Liver (tissue), 3 donors: Measurements from ENCODE around the gene TTC22.

Source experiments
- EGR1 ChIP-seq, 2 donors: IDR thresholded peaks; 2 replicates each; pipeline ENCODE4 v1.6.1; 2016 to 2018; ENCODE audit warnings: antibody characterized with exemption in 2 of 2, low read depth in 2 of 2
- FOXA1 ChIP-seq: IDR thresholded peaks from 2 replicates; pipeline ENCODE4 v1.6.1; 2016; ENCODE audit warnings: antibody characterized with exemption
- GABPA ChIP-seq, 2 donors: IDR thresholded peaks in 1 of 2; conservative IDR thresholded peaks in 1 of 2; 2 replicates each; pipeline ENCODE4 v1.6.1; 2016; ENCODE audit warnings: antibody characterized with exemption in 2 of 2, mild to moderate bottlenecking in 1 of 2, moderate library complexity in 1 of 2
- HNF4G ChIP-seq: IDR thresholded peaks from 2 replicates; pipeline ENCODE4 v1.6.1; 2016; ENCODE audit warnings: antibody characterized with exemption
- RAD21 ChIP-seq, 2 donors: IDR thresholded peaks; 2 replicates each; pipeline ENCODE4 v1.6.1; 2016; ENCODE audit warnings: antibody characterized with exemption in 2 of 2, mild to moderate bottlenecking in 2 of 2
- REST ChIP-seq: IDR thresholded peaks from 2 replicates; pipeline ENCODE4 v1.6.1; 2016; ENCODE audit warnings: antibody characterized with exemption, mild to moderate bottlenecking
- RXRA ChIP-seq, 2 donors: IDR thresholded peaks; 2 replicates each; pipeline ENCODE4 v1.6.1; 2017 to 2018; ENCODE audit warnings: antibody characterized with exemption in 2 of 2, mild to moderate bottlenecking in 1 of 2
- SP1 ChIP-seq: IDR thresholded peaks from 2 replicates; pipeline ENCODE4 v1.6.1; 2018; ENCODE audit warnings: antibody characterized with exemption, mild to moderate bottlenecking
- TAF1 ChIP-seq: conservative IDR thresholded peaks from 2 replicates; pipeline ENCODE4 v1.6.1; 2016; ENCODE audit warnings: antibody characterized with exemption, mild to moderate bottlenecking
- YY1 ChIP-seq: IDR thresholded peaks from 2 replicates; pipeline ENCODE4 v1.6.1; 2016; ENCODE audit warnings: antibody characterized with exemption, mild to moderate bottlenecking
- TF ChIP-seq, protein P1 (sequence below): fragments of 150-350 bp; IDR thresholded peaks from 2 replicates; pipeline ENCODE4 v1.5.1; 2017; ENCODE audit warnings: improper control_type of control experiment, low read depth, low read length; ENCODE audit not compliant: missing input control
- TF ChIP-seq, protein P2 (sequence below): IDR thresholded peaks from 2 replicates; pipeline ENCODE4 v1.6.1; 2016; ENCODE audit warnings: antibody characterized with exemption
- donor health status: healthy.
- donor health status: healthy.

DNA sequence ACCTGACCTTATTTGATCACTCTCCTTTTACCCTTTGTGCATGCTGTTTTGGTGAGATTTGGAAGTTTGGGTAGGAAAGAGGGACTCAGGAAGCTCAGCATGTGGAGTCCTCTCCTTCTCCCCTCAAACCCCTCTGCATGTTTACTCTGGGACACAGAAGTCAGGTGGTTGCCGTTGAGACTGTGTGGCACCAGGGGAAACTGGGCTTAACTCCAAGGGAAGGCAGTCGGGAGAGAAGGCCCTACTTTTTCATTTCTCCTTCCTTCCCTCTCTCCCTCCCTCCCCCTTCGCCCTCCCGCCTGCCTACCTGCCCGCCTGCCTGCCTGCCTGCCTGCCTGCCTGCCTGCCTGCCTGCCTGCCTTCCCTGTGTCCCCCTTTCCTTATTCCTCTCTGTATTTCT is 34.8 kb upstream of the TTC22 start:
- TF ChIP-seq, protein P1, sequence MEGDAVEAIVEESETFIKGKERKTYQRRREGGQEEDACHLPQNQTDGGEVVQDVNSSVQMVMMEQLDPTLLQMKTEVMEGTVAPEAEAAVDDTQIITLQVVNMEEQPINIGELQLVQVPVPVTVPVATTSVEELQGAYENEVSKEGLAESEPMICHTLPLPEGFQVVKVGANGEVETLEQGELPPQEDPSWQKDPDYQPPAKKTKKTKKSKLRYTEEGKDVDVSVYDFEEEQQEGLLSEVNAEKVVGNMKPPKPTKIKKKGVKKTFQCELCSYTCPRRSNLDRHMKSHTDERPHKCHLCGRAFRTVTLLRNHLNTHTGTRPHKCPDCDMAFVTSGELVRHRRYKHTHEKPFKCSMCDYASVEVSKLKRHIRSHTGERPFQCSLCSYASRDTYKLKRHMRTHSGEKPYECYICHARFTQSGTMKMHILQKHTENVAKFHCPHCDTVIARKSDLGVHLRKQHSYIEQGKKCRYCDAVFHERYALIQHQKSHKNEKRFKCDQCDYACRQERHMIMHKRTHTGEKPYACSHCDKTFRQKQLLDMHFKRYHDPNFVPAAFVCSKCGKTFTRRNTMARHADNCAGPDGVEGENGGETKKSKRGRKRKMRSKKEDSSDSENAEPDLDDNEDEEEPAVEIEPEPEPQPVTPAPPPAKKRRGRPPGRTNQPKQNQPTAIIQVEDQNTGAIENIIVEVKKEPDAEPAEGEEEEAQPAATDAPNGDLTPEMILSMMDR: no peak
- TF ChIP-seq, protein P2, sequence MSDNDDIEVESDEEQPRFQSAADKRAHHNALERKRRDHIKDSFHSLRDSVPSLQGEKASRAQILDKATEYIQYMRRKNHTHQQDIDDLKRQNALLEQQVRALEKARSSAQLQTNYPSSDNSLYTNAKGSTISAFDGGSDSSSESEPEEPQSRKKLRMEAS: no peak
- TF ChIP-seq GABPA (IDR thresholded peaks at IDR 0.05 in 1 of 2, conservative IDR thresholded peaks at IDR 0.05 in 1 of 2) (no peak), FOXA1 (no peak), REST (no peak), SP1 (no peak), RXRA (IDR thresholded peaks at IDR 0.05) (no peak), TAF1 (no peak), EGR1 (IDR thresholded peaks at IDR 0.05; ENCODE audit: low read depth in 2 of 2) (no peak), YY1 (no peak), HNF4G (no peak), RAD21 (IDR thresholded peaks at IDR 0.05) (no peak)
